SK-N-SH (cell line): ENCODE results near the gene GTPBP3.

ENCODE experiments used
- CTCF ChIP-seq: fragments of 200-600 bp; sonication (generic); IDR thresholded peaks from 2 replicates; pipeline ENCODE4 v1.6.1; 2017; ENCODE audit warnings: antibody characterized with exemption, mild to moderate bottlenecking, moderate library complexity
- EZH2phosphoT487 ChIP-seq: fragments of 200-600 bp; sonication (generic); IDR thresholded peaks from 2 replicates; pipeline ENCODE4 v1.6.1; 2017; ENCODE audit warnings: low read depth, mixed run types, mild to moderate bottlenecking, antibody characterized with exemption, moderate library complexity, borderline replicate concordance
- MAX ChIP-seq: IDR thresholded peaks from 2 replicates; pipeline ENCODE4 v1.4.0; 2012; ENCODE audit warnings: low read depth
- NRF1 ChIP-seq: IDR thresholded peaks from 2 replicates; pipeline ENCODE4 v1.6.1; 2012; ENCODE audit warnings: low read depth, mild to moderate bottlenecking, low read length
- POLR2AphosphoS5 ChIP-seq: IDR thresholded peaks from 2 replicates; pipeline ENCODE4 v1.6.1; 2012; ENCODE audit warnings: low read depth, low read length
- SIN3A ChIP-seq: IDR thresholded peaks from 2 replicates; pipeline ENCODE4 v1.6.1; 2012; ENCODE audit warnings: low read depth, mild to moderate bottlenecking, low read length, moderate library complexity, borderline replicate concordance
- TAF1 ChIP-seq: IDR thresholded peaks from 2 replicates; pipeline ENCODE4 v1.6.1; 2012; ENCODE audit warnings: low read depth, mild to moderate bottlenecking, low read length, moderate library complexity, borderline replicate concordance
- TCF12 ChIP-seq: IDR thresholded peaks from 2 replicates; pipeline ENCODE4 v1.4.0; 2012
- TF ChIP-seq, protein P1 (sequence below): IDR thresholded peaks from 2 replicates; pipeline ENCODE4 v1.6.1; 2012; ENCODE audit warnings: mild to moderate bottlenecking, low read depth, low read length, moderate library complexity
- TF ChIP-seq, protein P2 (sequence below): IDR thresholded peaks from 2 replicates; pipeline ENCODE4 v1.4.0; 2012; ENCODE audit warnings: low read depth, borderline replicate concordance
- TF ChIP-seq, protein P3 (sequence below): fragments of 150-350 bp; IDR thresholded peaks from 2 replicates; pipeline ENCODE4 v1.6.1; 2017; ENCODE audit warnings: antibody characterized with exemption, low read length, low read depth, borderline replicate concordance

GRCh38 chr19:17379221-17379631, 41.9 kb downstream of the GTPBP3 start:
- TF ChIP-seq CTCF, result no peak
- no peak for TF ChIP-seq EZH2phosphoT487
- TF ChIP-seq, protein P1, sequence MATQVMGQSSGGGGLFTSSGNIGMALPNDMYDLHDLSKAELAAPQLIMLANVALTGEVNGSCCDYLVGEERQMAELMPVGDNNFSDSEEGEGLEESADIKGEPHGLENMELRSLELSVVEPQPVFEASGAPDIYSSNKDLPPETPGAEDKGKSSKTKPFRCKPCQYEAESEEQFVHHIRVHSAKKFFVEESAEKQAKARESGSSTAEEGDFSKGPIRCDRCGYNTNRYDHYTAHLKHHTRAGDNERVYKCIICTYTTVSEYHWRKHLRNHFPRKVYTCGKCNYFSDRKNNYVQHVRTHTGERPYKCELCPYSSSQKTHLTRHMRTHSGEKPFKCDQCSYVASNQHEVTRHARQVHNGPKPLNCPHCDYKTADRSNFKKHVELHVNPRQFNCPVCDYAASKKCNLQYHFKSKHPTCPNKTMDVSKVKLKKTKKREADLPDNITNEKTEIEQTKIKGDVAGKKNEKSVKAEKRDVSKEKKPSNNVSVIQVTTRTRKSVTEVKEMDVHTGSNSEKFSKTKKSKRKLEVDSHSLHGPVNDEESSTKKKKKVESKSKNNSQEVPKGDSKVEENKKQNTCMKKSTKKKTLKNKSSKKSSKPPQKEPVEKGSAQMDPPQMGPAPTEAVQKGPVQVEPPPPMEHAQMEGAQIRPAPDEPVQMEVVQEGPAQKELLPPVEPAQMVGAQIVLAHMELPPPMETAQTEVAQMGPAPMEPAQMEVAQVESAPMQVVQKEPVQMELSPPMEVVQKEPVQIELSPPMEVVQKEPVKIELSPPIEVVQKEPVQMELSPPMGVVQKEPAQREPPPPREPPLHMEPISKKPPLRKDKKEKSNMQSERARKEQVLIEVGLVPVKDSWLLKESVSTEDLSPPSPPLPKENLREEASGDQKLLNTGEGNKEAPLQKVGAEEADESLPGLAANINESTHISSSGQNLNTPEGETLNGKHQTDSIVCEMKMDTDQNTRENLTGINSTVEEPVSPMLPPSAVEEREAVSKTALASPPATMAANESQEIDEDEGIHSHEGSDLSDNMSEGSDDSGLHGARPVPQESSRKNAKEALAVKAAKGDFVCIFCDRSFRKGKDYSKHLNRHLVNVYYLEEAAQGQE, result no peak
- no peak for TF ChIP-seq POLR2AphosphoS5
- no peak for TF ChIP-seq NRF1
- TF ChIP-seq, protein P2, sequence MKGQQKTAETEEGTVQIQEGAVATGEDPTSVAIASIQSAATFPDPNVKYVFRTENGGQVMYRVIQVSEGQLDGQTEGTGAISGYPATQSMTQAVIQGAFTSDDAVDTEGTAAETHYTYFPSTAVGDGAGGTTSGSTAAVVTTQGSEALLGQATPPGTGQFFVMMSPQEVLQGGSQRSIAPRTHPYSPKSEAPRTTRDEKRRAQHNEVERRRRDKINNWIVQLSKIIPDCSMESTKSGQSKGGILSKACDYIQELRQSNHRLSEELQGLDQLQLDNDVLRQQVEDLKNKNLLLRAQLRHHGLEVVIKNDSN, result no peak
- no peak for TF ChIP-seq MAX
- TF ChIP-seq SIN3A, result no peak
- no peak for TF ChIP-seq TCF12
- TF ChIP-seq, protein P3, sequence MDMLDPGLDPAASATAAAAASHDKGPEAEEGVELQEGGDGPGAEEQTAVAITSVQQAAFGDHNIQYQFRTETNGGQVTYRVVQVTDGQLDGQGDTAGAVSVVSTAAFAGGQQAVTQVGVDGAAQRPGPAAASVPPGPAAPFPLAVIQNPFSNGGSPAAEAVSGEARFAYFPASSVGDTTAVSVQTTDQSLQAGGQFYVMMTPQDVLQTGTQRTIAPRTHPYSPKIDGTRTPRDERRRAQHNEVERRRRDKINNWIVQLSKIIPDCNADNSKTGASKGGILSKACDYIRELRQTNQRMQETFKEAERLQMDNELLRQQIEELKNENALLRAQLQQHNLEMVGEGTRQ, result no peak
- no peak for TF ChIP-seq TAF1
